ENCODE measurements around the gene ZNF277.
A peak's percentile ranks its signal among the peaks of the same experiment; 100 is the strongest.

Gene ZNF277

DNA sequence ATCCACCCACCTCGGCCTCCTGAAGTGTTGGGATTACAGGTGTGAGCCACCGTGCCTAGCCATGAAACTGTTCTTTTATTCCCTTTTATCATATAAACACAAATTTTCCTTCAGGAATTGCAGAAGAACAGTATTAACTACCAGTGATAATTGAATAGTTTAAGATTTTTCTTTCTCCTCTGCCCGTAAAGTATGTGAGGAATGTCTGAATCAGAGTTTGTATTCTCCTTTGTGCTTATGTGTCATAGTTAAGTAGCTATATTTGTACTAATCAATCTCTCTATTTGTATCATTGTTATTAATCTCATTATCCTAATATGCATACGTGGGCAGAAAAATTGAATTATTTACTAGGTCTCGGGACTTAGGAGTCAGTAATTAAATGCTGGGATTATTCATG lies 83.6 kb downstream of the ZNF277 start:
- Histone ChIP-seq H3K9me3 (ENCODE audit: control insufficient read depth, low read length) (no peaks in the 10 kb centered on the region), H3K4ac (ENCODE audit: low read depth in 1 of 2, low read length in 2 of 2) (no peak overlapping the region), H2BK120ac (ENCODE audit: low read depth, low read length) (no peak overlapping the region), H3K27ac (ENCODE audit: low read length, poor library complexity, severe bottlenecking) (peak overlapping the region; percentile 78), H4K8ac (ENCODE audit: low read length) (no peak overlapping the region), H3K14ac (ENCODE audit: low read length in 2 of 2) (no peak overlapping the region), H2BK12ac (ENCODE audit: low read length in 2 of 2) (no peak overlapping the region), H3K9ac (ENCODE audit: low read length) (no peak overlapping the region), H3K27me3 (ENCODE audit: control insufficient read depth in 1 of 2, insufficient read depth in 1 of 2, low read length in 2 of 2) (no peaks in the 10 kb centered on the region), H3K23ac (ENCODE audit: low read length in 2 of 2) (no peak overlapping the region), H4K91ac (ENCODE audit: low read length) (no peak overlapping the region), H2BK15ac (ENCODE audit: low read depth, poor library complexity, severe bottlenecking) (no peak overlapping the region), H3K4me3 (ENCODE audit: insufficient read depth in 1 of 2, low read depth in 1 of 2, low read length in 2 of 2) (no peak overlapping the region), H2BK5ac (ENCODE audit: low read depth, low read length, poor library complexity, severe bottlenecking) (no peak overlapping the region), H3K79me1 (replicated peaks; ENCODE audit: low read length, poor library complexity, severe bottlenecking) (peaks cover 13% of the 10 kb centered on the region), H3K4me1 (ENCODE audit: control insufficient read depth, insufficient read depth, low read depth, low read length) (peaks cover 4% of the 10 kb centered on the region), H3K36me3 (ENCODE audit: control insufficient read depth in 1 of 2, insufficient read depth in 2 of 2, low read depth in 1 of 2, low read length in 2 of 2) (peaks cover 0 to 8% of the 10 kb centered on the region in 2 experiments), H2AFZ (ENCODE audit: low read depth, low read length) (no peak overlapping the region), H3K4me2 (ENCODE audit: low read length, poor library complexity, severe bottlenecking) (no peak overlapping the region), H2AK5ac (ENCODE audit: low read length, severe bottlenecking) (no peak overlapping the region), H3K18ac (ENCODE audit: low read depth in 1 of 2, low read length in 2 of 2) (no peak overlapping the region)
- 91% methylated on average over 1 of the region's 5 CpGs for WGBS
- DNase-seq = peak; percentile 18

DNA sequence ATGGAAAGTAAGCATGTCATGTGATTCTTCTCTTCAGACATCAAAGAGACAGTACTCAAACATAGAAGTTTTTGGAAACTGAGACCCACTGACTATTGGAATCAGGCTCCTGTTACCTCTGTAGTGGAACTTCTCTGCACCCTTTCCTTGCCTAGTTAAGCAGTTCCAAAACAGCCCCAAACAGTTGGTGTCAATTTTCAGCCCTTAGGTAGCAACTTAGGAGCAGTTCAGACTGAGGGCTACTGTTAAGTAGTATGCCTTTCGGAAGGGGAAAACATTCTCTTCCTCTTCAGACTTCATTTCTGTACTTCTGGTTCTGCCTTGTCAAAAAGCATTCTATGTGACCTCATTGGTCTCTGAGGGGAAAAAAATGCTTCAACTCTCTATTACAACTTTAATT lies 85.7 kb downstream of the ZNF277 start:
- Histone ChIP-seq H3K18ac (ENCODE audit: low read depth in 1 of 2, low read length in 2 of 2) (no peak overlapping the region), H3K27me3 (ENCODE audit: control insufficient read depth in 1 of 2, insufficient read depth in 1 of 2, low read length in 2 of 2) (no peaks in the 10 kb centered on the region), H3K4me2 (ENCODE audit: low read length, poor library complexity, severe bottlenecking) (no peak overlapping the region), H3K27ac (ENCODE audit: low read length, poor library complexity, severe bottlenecking) (no peak overlapping the region), H4K8ac (ENCODE audit: low read length) (no peak overlapping the region), H4K91ac (ENCODE audit: low read length) (no peak overlapping the region), H3K36me3 (ENCODE audit: control insufficient read depth in 1 of 2, insufficient read depth in 2 of 2, low read depth in 1 of 2, low read length in 2 of 2) (peaks cover 0 to 8% of the 10 kb centered on the region in 2 experiments), H3K14ac (ENCODE audit: low read length in 2 of 2) (no peak overlapping the region), H3K9me3 (ENCODE audit: control insufficient read depth, low read length) (no peaks in the 10 kb centered on the region), H3K23ac (ENCODE audit: low read length in 2 of 2) (no peak overlapping the region), H2BK5ac (ENCODE audit: low read depth, low read length, poor library complexity, severe bottlenecking) (no peak overlapping the region), H3K4me3 (ENCODE audit: insufficient read depth in 1 of 2, low read depth in 1 of 2, low read length in 2 of 2) (no peak overlapping the region), H2AFZ (ENCODE audit: low read depth, low read length) (no peak overlapping the region), H3K4ac (ENCODE audit: low read depth in 1 of 2, low read length in 2 of 2) (no peak overlapping the region), H2BK120ac (ENCODE audit: low read depth, low read length) (no peak overlapping the region), H2AK5ac (ENCODE audit: low read length, severe bottlenecking) (no peak overlapping the region), H3K9ac (ENCODE audit: low read length) (no peak overlapping the region), H2BK12ac (ENCODE audit: low read length in 2 of 2) (no peak overlapping the region), H3K4me1 (ENCODE audit: control insufficient read depth, insufficient read depth, low read depth, low read length) (peaks cover 4% of the 10 kb centered on the region), H3K79me1 (replicated peaks; ENCODE audit: low read length, poor library complexity, severe bottlenecking) (peaks cover 6% of the 10 kb centered on the region), H2BK15ac (ENCODE audit: low read depth, poor library complexity, severe bottlenecking) (no peak overlapping the region)
- DNase-seq = no peak
- 100% methylated on average over 1 of the region's 1 CpG for WGBS

DNA sequence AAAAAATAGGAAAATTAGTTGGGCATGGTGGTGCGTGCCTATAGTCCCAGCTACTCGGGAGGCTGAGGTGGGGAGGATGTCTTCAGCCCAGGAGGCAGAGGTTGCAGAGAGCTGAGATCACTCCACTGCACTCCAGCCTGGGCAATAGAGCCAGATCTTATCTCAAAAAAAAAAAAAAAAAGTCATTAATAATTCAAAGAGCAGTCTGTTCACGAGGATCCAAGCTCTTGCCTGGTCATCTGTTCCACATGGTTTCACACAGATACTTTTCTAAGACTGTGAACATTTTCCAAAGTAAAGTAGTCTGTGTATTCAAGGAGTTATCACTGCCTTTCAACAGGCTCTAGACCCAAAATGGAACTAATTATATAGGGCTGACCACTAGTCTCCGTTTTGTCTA lies 86.9 kb downstream of the ZNF277 start:
- Histone ChIP-seq H3K27me3 (ENCODE audit: control insufficient read depth in 1 of 2, insufficient read depth in 1 of 2, low read length in 2 of 2) (no peaks in the 10 kb centered on the region), H3K79me1 (replicated peaks; ENCODE audit: low read length, poor library complexity, severe bottlenecking) (peaks cover 5% of the 10 kb centered on the region), H2BK120ac (ENCODE audit: low read depth, low read length) (no peak overlapping the region), H3K4me1 (ENCODE audit: control insufficient read depth, insufficient read depth, low read depth, low read length) (peaks cover 4% of the 10 kb centered on the region), H3K18ac (ENCODE audit: low read depth in 1 of 2, low read length in 2 of 2) (no peak overlapping the region), H3K9ac (ENCODE audit: low read length) (no peak overlapping the region), H3K4me2 (ENCODE audit: low read length, poor library complexity, severe bottlenecking) (no peak overlapping the region), H3K4me3 (ENCODE audit: insufficient read depth in 1 of 2, low read depth in 1 of 2, low read length in 2 of 2) (no peak overlapping the region), H3K4ac (ENCODE audit: low read depth in 1 of 2, low read length in 2 of 2) (no peak overlapping the region), H2AK5ac (ENCODE audit: low read length, severe bottlenecking) (no peak overlapping the region), H4K91ac (ENCODE audit: low read length) (no peak overlapping the region), H3K14ac (ENCODE audit: low read length in 2 of 2) (no peak overlapping the region), H3K9me3 (ENCODE audit: control insufficient read depth, low read length) (no peaks in the 10 kb centered on the region), H3K23ac (ENCODE audit: low read length in 2 of 2) (no peak overlapping the region), H2BK5ac (ENCODE audit: low read depth, low read length, poor library complexity, severe bottlenecking) (no peak overlapping the region), H2BK15ac (ENCODE audit: low read depth, poor library complexity, severe bottlenecking) (no peak overlapping the region), H2BK12ac (ENCODE audit: low read length in 2 of 2) (no peak overlapping the region), H2AFZ (ENCODE audit: low read depth, low read length) (no peak overlapping the region), H4K8ac (ENCODE audit: low read length) (no peak overlapping the region), H3K27ac (ENCODE audit: low read length, poor library complexity, severe bottlenecking) (no peak overlapping the region), H3K36me3 (ENCODE audit: control insufficient read depth in 1 of 2, insufficient read depth in 2 of 2, low read depth in 1 of 2, low read length in 2 of 2) (peaks cover 0 to 10% of the 10 kb centered on the region in 2 experiments)
- 83% methylated on average over 3 of the region's 4 CpGs for WGBS
- DNase-seq = no peak

DNA sequence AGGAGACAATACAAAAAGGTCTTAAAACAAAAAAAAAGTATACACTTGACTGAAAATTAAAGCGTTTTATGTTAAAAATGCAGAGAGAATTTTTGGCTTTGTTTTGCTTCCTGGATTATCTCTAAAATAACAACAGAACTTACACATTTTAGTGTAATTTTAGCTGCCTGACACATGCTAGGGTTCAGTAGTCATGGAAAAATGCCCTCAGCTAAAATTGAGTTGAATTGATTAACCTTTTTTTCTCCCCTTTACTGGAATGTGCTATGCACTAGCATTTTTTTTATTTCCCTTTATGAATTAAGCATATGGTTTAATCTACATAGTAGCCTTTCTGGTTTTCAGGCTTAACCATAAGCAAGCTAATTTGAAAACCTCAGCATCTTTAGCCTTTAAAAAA lies 89.9 kb downstream of the ZNF277 start:
- Histone ChIP-seq H3K9me3 (ENCODE audit: control insufficient read depth, low read length) (no peaks in the 10 kb centered on the region), H3K14ac (ENCODE audit: low read length in 2 of 2) (no peak overlapping the region), H2BK12ac (ENCODE audit: low read length in 2 of 2) (no peak overlapping the region), H3K4ac (ENCODE audit: low read depth in 1 of 2, low read length in 2 of 2) (no peak overlapping the region), H3K27ac (ENCODE audit: low read length, poor library complexity, severe bottlenecking) (no peak overlapping the region), H2BK120ac (ENCODE audit: low read depth, low read length) (no peak overlapping the region), H2BK5ac (ENCODE audit: low read depth, low read length, poor library complexity, severe bottlenecking) (no peak overlapping the region), H3K79me1 (replicated peaks; ENCODE audit: low read length, poor library complexity, severe bottlenecking) (peaks cover 2% of the 10 kb centered on the region), H4K8ac (ENCODE audit: low read length) (no peak overlapping the region), H2AFZ (ENCODE audit: low read depth, low read length) (no peak overlapping the region), H3K36me3 (ENCODE audit: control insufficient read depth in 1 of 2, insufficient read depth in 2 of 2, low read depth in 1 of 2, low read length in 2 of 2) (peaks cover 0 to 13% of the 10 kb centered on the region in 2 experiments), H2AK5ac (ENCODE audit: low read length, severe bottlenecking) (no peak overlapping the region), H3K4me3 (ENCODE audit: insufficient read depth in 1 of 2, low read depth in 1 of 2, low read length in 2 of 2) (no peak overlapping the region), H3K18ac (ENCODE audit: low read depth in 1 of 2, low read length in 2 of 2) (no peak overlapping the region), H2BK15ac (ENCODE audit: low read depth, poor library complexity, severe bottlenecking) (no peak overlapping the region), H4K91ac (ENCODE audit: low read length) (no peak overlapping the region), H3K27me3 (ENCODE audit: control insufficient read depth in 1 of 2, insufficient read depth in 1 of 2, low read length in 2 of 2) (no peaks in the 10 kb centered on the region), H3K4me1 (ENCODE audit: control insufficient read depth, insufficient read depth, low read depth, low read length) (peaks cover 1% of the 10 kb centered on the region), H3K4me2 (ENCODE audit: low read length, poor library complexity, severe bottlenecking) (no peak overlapping the region), H3K23ac (ENCODE audit: low read length in 2 of 2) (no peak overlapping the region), H3K9ac (ENCODE audit: low read length) (no peak overlapping the region)
- WGBS = no CpG with 5 or more reads among the region's 1 CpG
- no peak for DNase-seq

All from mesenchymal stem cell (in vitro differentiated cells and primary cell).